Lower lobe of right lung (tissue), 2 donors: ENCODE results near the gene ATP10A. TPM values are rescaled to one million over a fixed set of nuclear protein-coding genes. Genes with fewer than 3 reads are reported as not detected.

Experiments used
- ATAC-seq, 2 donors: fragments of 200-7000 bp; cut with Tn5 transposase; one replicate each; pipeline ENCODE4 v1.9.1; 2020 to 2022; ENCODE audit warnings: mild to moderate bottlenecking in 2 of 2, moderate library complexity in 2 of 2
- DNase-seq: peaks from one replicate; pipeline ENCODE4 v3.0.0-alpha.2; 2020
- H3K27ac ChIP-seq: fragments of 200-600 bp; one replicate; pipeline ENCODE4 v1.8.0; 2022
- H3K27me3 ChIP-seq: fragments of 200-600 bp; one replicate; pipeline ENCODE4 v1.8.0; 2022; ENCODE audit warnings: low read depth
- H3K36me3 ChIP-seq: fragments of 200-600 bp; one replicate; pipeline ENCODE4 v1.8.0; 2022; ENCODE audit warnings: mild to moderate bottlenecking
- H3K4me1 ChIP-seq: fragments of 200-600 bp; one replicate; pipeline ENCODE4 v1.8.0; 2022
- H3K4me3 ChIP-seq: fragments of 200-600 bp; one replicate; pipeline ENCODE4 v1.8.0; 2022; ENCODE audit warnings: mild to moderate bottlenecking
- H3K9me3 ChIP-seq: fragments of 200-600 bp; one replicate; pipeline ENCODE4 v1.8.0; 2022
- CTCF ChIP-seq: fragments of 200-600 bp; IDR thresholded peaks from one replicate; pipeline ENCODE4 v1.8.0; 2022; ENCODE audit warnings: antibody characterized with exemption, mild to moderate bottlenecking
- intact Hi-C: fragments of 100-400 bp; cut with DNase I; formaldehyde crosslinking; loops from one replicate; pipeline ENCODE4 v1.11.0; 2022
- total RNA-seq: library from RNA; stranded (reverse); fragmentation: NEBNext Ultra II Directional; extraction: Animal tissue kit (Norgen Biotek cat#: 25700); gene quantifications from one replicate; pipeline ENCODE4 v1.2.1, GENCODE V29; 2021
- donor health status: DM: no; HTN: yes; CAD: no; lungs with severe emphysema.

ATP10A gene
- total RNA-seq, 1 donor from 2014 or later: 43.5 TPM

GRCh38 chr15:25838191-25838870, 24.8 kb downstream of the ATP10A start:
- TF ChIP-seq CTCF: no peak
- DNase-seq: no peak
- H3K36me3 ChIP-seq: no peaks in the 10 kb centered on the region
- no peak for ATAC-seq
- intact Hi-C loops: no loop called here
- H3K27me3 ChIP-seq: no peaks in the 10 kb centered on the region
- no peaks in the 10 kb centered on the region for H3K9me3 ChIP-seq
- H3K4me3 ChIP-seq: no peak overlapping the region
- H3K27ac ChIP-seq: no peak overlapping the region
- H3K4me1 ChIP-seq: no peaks in the 10 kb centered on the region

- Histone ChIP-seq H3K27me3 (no peaks in the 10 kb centered on the region), H3K36me3 (no peaks in the 10 kb centered on the region), H3K4me3 (no peak overlapping the region), H3K9me3 (no peaks in the 10 kb centered on the region), H3K27ac (no peak overlapping the region), H3K4me1 (peaks cover 5% of the 10 kb centered on the region)
- intact Hi-C loops: no loop called here
- no peak for ATAC-seq
- DNase-seq: no peak
- TF ChIP-seq CTCF: no peak
Measured at GRCh38 chr15:25832158-25832557, 31.0 kb downstream of the ATP10A start.

- no peaks in the 10 kb centered on the region for H3K36me3 ChIP-seq
- no peaks in the 10 kb centered on the region for H3K9me3 ChIP-seq
- H3K27me3 ChIP-seq: no peaks in the 10 kb centered on the region
- intact Hi-C loops: no loop called here
- DNase-seq (no peak), ATAC-seq (peak; percentile 74 to 75)
- H3K27ac ChIP-seq: no peak overlapping the region
- no peak overlapping the region for H3K4me3 ChIP-seq
- peaks cover 5% of the 10 kb centered on the region for H3K4me1 ChIP-seq
- TF ChIP-seq CTCF: no peak
Measured at GRCh38 chr15:25830844-25831451, 32.2 kb downstream of the ATP10A start.

GRCh38 chr15:25829073-25829472, 34.1 kb downstream of the ATP10A start:
- Histone ChIP-seq H3K27me3 (no peaks in the 10 kb centered on the region), H3K9me3 (no peaks in the 10 kb centered on the region), H3K36me3 (no peaks in the 10 kb centered on the region), H3K4me1 (peaks cover 5% of the 10 kb centered on the region), H3K27ac (no peak overlapping the region), H3K4me3 (no peak overlapping the region)
- TF ChIP-seq CTCF: no peak
- DNase-seq (no peak), ATAC-seq (no peak)
- intact Hi-C loops: no loop called here

GRCh38 chr15:25825207-25825606, 37.9 kb downstream of the ATP10A start:
- ATAC-seq (peak; percentile 45 to 52), DNase-seq (no peak)
- Histone ChIP-seq H3K4me1 (peaks cover 2% of the 10 kb centered on the region), H3K4me3 (no peak overlapping the region), H3K27ac (no peak overlapping the region), H3K36me3 (no peaks in the 10 kb centered on the region), H3K9me3 (no peaks in the 10 kb centered on the region), H3K27me3 (no peaks in the 10 kb centered on the region)
- TF ChIP-seq CTCF: no peak
- intact Hi-C loops: no loop called here
